Osteocyte (in vitro differentiated cells): Measurements from ENCODE around the gene RPA1. TPM values are rescaled to one million over a fixed set of nuclear protein-coding genes. Genes with fewer than 3 reads are reported as not detected.

Experiments
- DNase-seq: peaks from one replicate; pipeline ENCODE4 v3.0.0; 2021; ENCODE audit warnings: mixed read lengths; ENCODE audit not compliant: unreplicated experiment; ENCODE audit errors: extremely low spot score
- H3K27ac Mint-ChIP-seq: one replicate; pipeline ENCODE4 v1.8.0; 2021; ENCODE audit warnings: mild to moderate bottlenecking, mixed read lengths; ENCODE audit not compliant: unreplicated experiment
- H3K27me3 Mint-ChIP-seq: one replicate; pipeline ENCODE4 v1.8.0; 2021; ENCODE audit warnings: mixed read lengths; ENCODE audit not compliant: unreplicated experiment
- H3K36me3 Mint-ChIP-seq: one replicate; pipeline ENCODE4 v1.8.0; 2021; ENCODE audit warnings: mixed read lengths; ENCODE audit not compliant: unreplicated experiment
- H3K4me1 Mint-ChIP-seq: one replicate; pipeline ENCODE4 v1.8.0; 2021; ENCODE audit warnings: mixed read lengths; ENCODE audit not compliant: unreplicated experiment
- H3K4me3 Mint-ChIP-seq: one replicate; pipeline ENCODE4 v1.8.0; 2021; ENCODE audit warnings: mild to moderate bottlenecking, moderate library complexity, mixed read lengths; ENCODE audit not compliant: unreplicated experiment
- H3K9me3 Mint-ChIP-seq: one replicate; pipeline ENCODE4 v1.8.0; 2021; ENCODE audit warnings: mixed read lengths; ENCODE audit not compliant: unreplicated experiment
- total RNA-seq: library from RNA; stranded (reverse); gene quantifications from 2 replicates; pipeline ENCODE4 v1.2.1, GENCODE V29; 2021
- TF ChIP-seq, protein P1 (sequence below): fragments of 200-600 bp; sonication (generic); IDR thresholded peaks from 2 replicates; pipeline ENCODE4 v1.5.0; 2021; ENCODE audit warnings: antibody characterized with exemption, mild to moderate bottlenecking, moderate library complexity

The RPA1 gene
- total RNA-seq, 1 donor from 2014 or later: 75.3 TPM

DNA sequence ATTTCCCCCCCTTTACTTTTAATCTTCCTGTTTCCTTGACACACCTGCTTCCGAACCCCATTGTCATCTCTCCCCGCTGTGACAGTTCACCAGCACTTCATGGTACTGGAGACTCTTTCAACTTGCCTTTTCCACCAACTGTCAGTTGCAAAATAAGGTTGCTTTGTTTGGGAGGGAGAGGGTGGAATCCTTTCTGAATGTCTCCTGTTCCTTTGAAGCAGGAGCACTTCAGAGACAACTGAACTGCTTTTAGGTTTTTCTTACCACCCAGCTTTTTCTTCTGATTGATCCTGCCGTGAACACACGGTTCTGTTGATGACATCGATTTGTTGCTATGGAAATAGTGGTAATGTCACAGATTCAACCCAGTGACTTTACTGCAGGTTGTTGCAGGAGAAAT lies 42.0 kb downstream of the RPA1 start:
- Mint-ChIP-seq H3K9me3 (no peaks in the 10 kb centered on the region), H3K27me3 (no peaks in the 10 kb centered on the region), H3K4me3 (no peak overlapping the region), H3K27ac (no peak overlapping the region), H3K4me1 (no peaks in the 10 kb centered on the region), H3K36me3 (peaks cover 20% of the 10 kb centered on the region)
- TF ChIP-seq, protein P1, sequence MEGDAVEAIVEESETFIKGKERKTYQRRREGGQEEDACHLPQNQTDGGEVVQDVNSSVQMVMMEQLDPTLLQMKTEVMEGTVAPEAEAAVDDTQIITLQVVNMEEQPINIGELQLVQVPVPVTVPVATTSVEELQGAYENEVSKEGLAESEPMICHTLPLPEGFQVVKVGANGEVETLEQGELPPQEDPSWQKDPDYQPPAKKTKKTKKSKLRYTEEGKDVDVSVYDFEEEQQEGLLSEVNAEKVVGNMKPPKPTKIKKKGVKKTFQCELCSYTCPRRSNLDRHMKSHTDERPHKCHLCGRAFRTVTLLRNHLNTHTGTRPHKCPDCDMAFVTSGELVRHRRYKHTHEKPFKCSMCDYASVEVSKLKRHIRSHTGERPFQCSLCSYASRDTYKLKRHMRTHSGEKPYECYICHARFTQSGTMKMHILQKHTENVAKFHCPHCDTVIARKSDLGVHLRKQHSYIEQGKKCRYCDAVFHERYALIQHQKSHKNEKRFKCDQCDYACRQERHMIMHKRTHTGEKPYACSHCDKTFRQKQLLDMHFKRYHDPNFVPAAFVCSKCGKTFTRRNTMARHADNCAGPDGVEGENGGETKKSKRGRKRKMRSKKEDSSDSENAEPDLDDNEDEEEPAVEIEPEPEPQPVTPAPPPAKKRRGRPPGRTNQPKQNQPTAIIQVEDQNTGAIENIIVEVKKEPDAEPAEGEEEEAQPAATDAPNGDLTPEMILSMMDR: no peak
- no peak for DNase-seq

DNA sequence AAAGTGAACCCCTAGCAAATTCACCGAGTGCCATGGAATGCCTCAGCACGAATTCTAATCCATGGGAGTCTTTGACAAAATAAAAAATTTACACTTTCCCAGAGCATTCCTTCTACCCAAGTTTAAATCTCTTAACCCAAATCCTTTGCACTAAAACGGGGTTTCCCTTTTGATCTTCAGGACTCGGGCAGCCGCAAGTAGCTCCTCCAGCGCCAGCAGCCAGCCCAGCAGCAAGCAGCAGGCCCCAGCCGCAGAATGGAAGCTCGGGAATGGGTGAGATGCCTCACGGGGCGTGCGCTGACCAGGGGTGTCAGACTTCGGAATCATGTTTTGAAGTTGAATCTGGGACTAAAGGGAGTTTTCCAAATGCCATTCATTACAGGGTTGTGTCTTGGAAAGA lies 42.4 kb downstream of the RPA1 start:
- no peak overlapping the region for H3K4me3 Mint-ChIP-seq
- TF ChIP-seq, protein P1: no peak
- H3K4me1 Mint-ChIP-seq: no peaks in the 10 kb centered on the region
- H3K27me3 Mint-ChIP-seq: no peaks in the 10 kb centered on the region
- no peaks in the 10 kb centered on the region for H3K9me3 Mint-ChIP-seq
- no peak overlapping the region for H3K27ac Mint-ChIP-seq
- DNase-seq: no peak
- H3K36me3 Mint-ChIP-seq: peaks cover 25% of the 10 kb centered on the region

DNA sequence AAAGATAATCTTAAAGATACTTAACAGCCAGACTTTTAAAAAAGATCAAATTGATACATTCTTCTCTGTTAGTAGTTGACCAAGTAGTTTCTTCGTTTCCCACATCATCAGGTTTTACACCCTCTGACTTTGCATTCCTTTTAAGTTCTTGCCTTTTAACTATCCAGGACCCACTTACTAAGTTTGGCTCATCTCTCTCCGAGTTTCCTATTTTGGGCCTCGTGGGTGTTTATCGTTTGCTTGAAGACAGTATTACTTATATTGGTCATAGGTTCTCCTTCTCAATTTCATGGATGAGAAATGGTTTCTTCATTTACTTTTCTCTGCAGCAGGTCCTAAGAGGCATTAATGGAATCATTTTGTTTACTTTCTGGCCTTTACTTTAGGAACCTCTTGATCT lies 43.2 kb downstream of the RPA1 start:
- no peak for DNase-seq
- no peaks in the 10 kb centered on the region for H3K9me3 Mint-ChIP-seq
- TF ChIP-seq, protein P1: no peak
- H3K36me3 Mint-ChIP-seq: peaks cover 28% of the 10 kb centered on the region
- no peak overlapping the region for H3K27ac Mint-ChIP-seq
- H3K4me1 Mint-ChIP-seq: no peaks in the 10 kb centered on the region
- no peaks in the 10 kb centered on the region for H3K27me3 Mint-ChIP-seq
- no peak overlapping the region for H3K4me3 Mint-ChIP-seq

DNA sequence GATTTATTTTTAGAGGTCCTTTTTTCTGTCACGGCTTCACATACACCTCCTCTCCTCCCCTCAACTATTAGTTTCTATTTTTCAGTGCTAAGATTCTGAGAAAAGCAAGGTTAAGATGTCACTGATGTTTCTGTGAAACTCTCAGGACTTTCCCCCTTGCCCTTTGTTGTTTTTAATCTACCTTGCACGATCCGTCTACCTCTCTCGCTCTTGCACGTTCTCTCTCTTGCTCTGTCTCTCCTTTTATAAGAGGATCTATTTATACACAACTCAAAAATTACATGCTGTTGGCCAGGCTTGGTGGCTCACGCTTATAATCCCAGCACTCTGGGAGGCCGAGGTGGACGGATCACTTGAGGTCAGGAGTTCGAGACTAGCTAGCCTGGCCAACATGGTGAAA lies 43.6 kb downstream of the RPA1 start:
- Mint-ChIP-seq H3K9me3 (no peaks in the 10 kb centered on the region), H3K27me3 (no peaks in the 10 kb centered on the region), H3K36me3 (peaks cover 28% of the 10 kb centered on the region), H3K27ac (no peak overlapping the region), H3K4me3 (no peak overlapping the region), H3K4me1 (peaks cover 3% of the 10 kb centered on the region)
- DNase-seq: no peak
- TF ChIP-seq, protein P1: no peak

DNA sequence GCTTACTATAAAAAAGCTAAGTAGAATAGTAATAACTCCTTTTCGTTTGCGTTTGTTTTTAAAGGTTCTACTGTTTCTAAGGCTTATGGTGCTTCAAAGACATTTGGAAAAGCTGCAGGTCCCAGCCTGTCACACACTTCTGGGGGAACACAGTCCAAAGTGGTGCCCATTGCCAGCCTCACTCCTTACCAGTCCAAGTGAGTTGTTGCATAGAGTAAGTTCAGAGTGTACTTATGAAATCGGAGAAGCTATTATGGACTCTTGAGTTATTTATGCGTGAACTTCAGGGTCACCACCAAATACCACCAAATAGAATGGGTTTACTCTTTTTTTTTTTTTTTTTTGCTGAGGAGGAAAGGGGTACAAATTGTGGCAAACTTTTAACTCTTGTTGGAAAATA lies 45.8 kb downstream of the RPA1 start:
- no peak overlapping the region for H3K27ac Mint-ChIP-seq
- no peak for DNase-seq
- no peaks in the 10 kb centered on the region for H3K9me3 Mint-ChIP-seq
- peaks cover 5% of the 10 kb centered on the region for H3K4me1 Mint-ChIP-seq
- no peak overlapping the region for H3K4me3 Mint-ChIP-seq
- H3K36me3 Mint-ChIP-seq: peaks cover 36% of the 10 kb centered on the region
- TF ChIP-seq, protein P1: no peak
- H3K27me3 Mint-ChIP-seq: no peaks in the 10 kb centered on the region
